Parathyroid adenoma (tissue), 2 donors: Measurements from ENCODE around the gene CDRT15L2.
"Not testable (repeated sequence)": the region's sequence is repeated elsewhere in the genome, so short reads cannot be mapped to it uniquely, and the experiment has no call there.

ENCODE experiments used
- H2AFZ ChIP-seq: fragments of 300-600 bp; sonication (generic); one replicate; pipeline ENCODE4 v1.7.0; 2017; ENCODE audit warnings: antibody characterized with exemption, mild to moderate bottlenecking
- H3K27ac ChIP-seq: fragments of 300-600 bp; sonication (generic); one replicate; pipeline ENCODE4 v1.7.0; 2017
- H3K27me3 ChIP-seq: fragments of 300-600 bp; sonication (generic); one replicate; pipeline ENCODE4 v1.7.0; 2017; ENCODE audit warnings: low read length; ENCODE audit not compliant: control insufficient read depth, insufficient read depth
- H3K36me3 ChIP-seq: fragments of 300-600 bp; sonication (generic); one replicate; pipeline ENCODE4 v1.7.0; 2017; ENCODE audit warnings: low read length; ENCODE audit not compliant: control insufficient read depth, insufficient read depth
- H3K4me1 ChIP-seq: fragments of 300-600 bp; sonication (generic); one replicate; pipeline ENCODE4 v1.7.0; 2017; ENCODE audit warnings: control low read depth
- H3K4me2 ChIP-seq: fragments of 300-600 bp; sonication (generic); one replicate; pipeline ENCODE4 v1.7.0; 2017; ENCODE audit warnings: low read length
- H3K4me3 ChIP-seq: fragments of 300-600 bp; sonication (generic); one replicate; pipeline ENCODE4 v1.7.0; 2017; ENCODE audit warnings: low read depth, low read length
- H3K79me2 ChIP-seq: fragments of 300-600 bp; sonication (generic); one replicate; pipeline ENCODE4 v1.7.0; 2017; ENCODE audit warnings: control low read depth
- H3K9ac ChIP-seq: fragments of 300-600 bp; sonication (generic); one replicate; pipeline ENCODE4 v1.7.0; 2017; ENCODE audit warnings: mild to moderate bottlenecking
- H3K9me3 ChIP-seq: fragments of 300-600 bp; sonication (generic); one replicate; pipeline ENCODE4 v1.7.0; 2017; ENCODE audit warnings: low read length; ENCODE audit not compliant: control insufficient read depth
- TF ChIP-seq, protein P1 (sequence below): fragments of 300-600 bp; sonication (generic); IDR thresholded peaks from one replicate; pipeline ENCODE4 v1.7.0; 2017; ENCODE audit warnings: antibody characterized with exemption, mild to moderate bottlenecking
- donor health status: primary hyperparathyroidism.

The CDRT15L2 gene

DNA sequence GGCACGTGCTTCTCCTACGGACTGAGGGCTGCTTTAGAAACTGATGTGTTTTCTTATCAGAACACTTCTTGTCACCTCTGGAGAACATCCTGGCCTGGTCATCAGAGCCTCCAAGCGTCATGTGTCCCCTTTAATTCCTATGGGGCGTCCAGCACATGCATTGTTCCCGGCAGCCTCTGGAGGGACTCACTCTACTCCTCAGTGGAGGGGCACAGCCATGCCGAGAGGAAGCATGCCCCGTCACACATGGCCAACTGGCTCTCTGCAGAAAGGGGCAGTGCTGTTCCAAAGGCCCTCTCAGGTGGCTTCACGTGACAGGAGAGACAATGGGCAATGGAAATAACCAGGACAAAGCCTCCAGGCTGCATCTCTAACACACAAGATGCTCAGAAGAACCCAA is 31.8 kb downstream of the CDRT15L2 start:
- Histone ChIP-seq H3K9me3 (no peaks in the 10 kb centered on the region), H3K36me3 (no peaks in the 10 kb centered on the region), H3K27ac (no peak overlapping the region), H3K4me1 (no peaks in the 10 kb centered on the region), H3K79me2 (no peaks in the 10 kb centered on the region), H3K4me3 (no peak overlapping the region), H3K4me2 (no peak overlapping the region), H3K27me3 (no peaks in the 10 kb centered on the region), H3K9ac (no peak overlapping the region), H2AFZ (no peak overlapping the region)
- TF ChIP-seq, protein P1, sequence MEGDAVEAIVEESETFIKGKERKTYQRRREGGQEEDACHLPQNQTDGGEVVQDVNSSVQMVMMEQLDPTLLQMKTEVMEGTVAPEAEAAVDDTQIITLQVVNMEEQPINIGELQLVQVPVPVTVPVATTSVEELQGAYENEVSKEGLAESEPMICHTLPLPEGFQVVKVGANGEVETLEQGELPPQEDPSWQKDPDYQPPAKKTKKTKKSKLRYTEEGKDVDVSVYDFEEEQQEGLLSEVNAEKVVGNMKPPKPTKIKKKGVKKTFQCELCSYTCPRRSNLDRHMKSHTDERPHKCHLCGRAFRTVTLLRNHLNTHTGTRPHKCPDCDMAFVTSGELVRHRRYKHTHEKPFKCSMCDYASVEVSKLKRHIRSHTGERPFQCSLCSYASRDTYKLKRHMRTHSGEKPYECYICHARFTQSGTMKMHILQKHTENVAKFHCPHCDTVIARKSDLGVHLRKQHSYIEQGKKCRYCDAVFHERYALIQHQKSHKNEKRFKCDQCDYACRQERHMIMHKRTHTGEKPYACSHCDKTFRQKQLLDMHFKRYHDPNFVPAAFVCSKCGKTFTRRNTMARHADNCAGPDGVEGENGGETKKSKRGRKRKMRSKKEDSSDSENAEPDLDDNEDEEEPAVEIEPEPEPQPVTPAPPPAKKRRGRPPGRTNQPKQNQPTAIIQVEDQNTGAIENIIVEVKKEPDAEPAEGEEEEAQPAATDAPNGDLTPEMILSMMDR: no peak

DNA sequence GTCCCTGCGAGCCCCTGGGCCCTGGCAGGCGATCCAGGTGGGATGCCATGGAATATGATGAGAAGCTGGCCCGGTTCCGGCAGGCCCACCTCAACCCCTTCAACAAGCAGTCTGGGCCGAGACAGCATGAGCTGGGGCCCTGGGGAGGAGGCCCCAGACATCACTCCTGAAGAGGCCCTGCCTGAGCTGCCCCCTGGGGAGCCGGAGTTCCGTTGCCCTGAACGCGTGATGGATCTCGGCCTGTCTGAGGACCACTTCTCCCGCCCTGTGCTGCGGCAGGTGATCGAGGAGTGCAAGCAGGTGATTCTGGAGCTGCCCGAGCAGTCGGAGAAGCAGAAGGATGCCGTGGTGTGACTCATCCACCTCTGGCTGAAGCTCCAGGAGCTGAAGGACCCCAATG is 33.1 kb downstream of the CDRT15L2 start:
- H3K27me3 ChIP-seq: no peaks in the 10 kb centered on the region
- no peaks in the 10 kb centered on the region for H3K79me2 ChIP-seq
- H3K27ac ChIP-seq: no peak overlapping the region
- H3K36me3 ChIP-seq: no peaks in the 10 kb centered on the region
- no peak overlapping the region for H3K9ac ChIP-seq
- no peaks in the 10 kb centered on the region for H3K4me1 ChIP-seq
- H3K4me2 ChIP-seq: no peak overlapping the region
- no peak overlapping the region for H3K4me3 ChIP-seq
- no peaks in the 10 kb centered on the region for H3K9me3 ChIP-seq
- no peak overlapping the region for H2AFZ ChIP-seq
- TF ChIP-seq, protein P1: no peak

DNA sequence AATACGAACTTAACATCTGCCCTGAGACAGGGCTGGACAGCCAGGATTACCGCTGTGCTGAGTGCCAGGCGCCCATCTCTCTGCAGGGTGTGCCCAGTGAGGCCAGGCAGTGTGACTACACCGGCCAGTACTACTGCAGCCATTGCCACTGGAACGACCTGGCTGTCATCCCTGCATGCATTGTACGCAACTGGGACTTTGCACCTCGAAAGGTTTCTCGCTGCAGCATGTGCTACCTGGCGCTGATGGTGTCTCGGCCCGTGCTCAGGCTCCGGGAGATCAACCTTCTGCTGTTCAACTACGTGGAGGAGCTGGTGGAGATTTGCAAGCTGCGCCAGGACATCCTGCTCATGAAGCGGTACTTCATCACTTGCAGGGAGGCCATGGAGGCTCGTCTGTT is 33.7 kb downstream of the CDRT15L2 start:
- no peaks in the 10 kb centered on the region for H3K36me3 ChIP-seq
- H3K9ac ChIP-seq: no peak overlapping the region
- H3K4me2 ChIP-seq: no peak overlapping the region
- no peak overlapping the region for H2AFZ ChIP-seq
- TF ChIP-seq, protein P1: no peak
- no peaks in the 10 kb centered on the region for H3K27me3 ChIP-seq
- no peak overlapping the region for H3K27ac ChIP-seq
- H3K4me1 ChIP-seq: no peaks in the 10 kb centered on the region
- H3K9me3 ChIP-seq: no peaks in the 10 kb centered on the region
- no peak overlapping the region for H3K4me3 ChIP-seq
- no peaks in the 10 kb centered on the region for H3K79me2 ChIP-seq

DNA sequence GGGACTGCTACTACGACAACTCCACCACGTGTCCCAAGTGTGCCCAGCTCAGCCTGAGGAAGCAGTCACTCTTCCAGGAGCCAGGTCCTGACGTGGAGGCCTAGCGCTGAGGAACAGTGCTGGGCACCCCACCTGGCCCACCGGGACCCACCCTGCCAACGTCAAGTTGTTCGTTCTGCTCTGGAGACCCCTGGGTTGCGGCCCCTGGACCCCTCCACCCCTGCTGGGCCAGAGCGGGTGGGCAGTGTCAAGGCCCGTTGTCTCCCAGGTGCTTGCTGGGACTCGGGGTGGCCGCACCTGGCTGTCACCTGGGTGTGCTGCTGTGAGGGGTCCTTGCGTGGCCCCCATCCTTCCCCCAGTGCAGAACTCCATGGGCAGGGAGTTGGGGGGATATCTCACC is 34.4 kb downstream of the CDRT15L2 start:
- no peaks in the 10 kb centered on the region for H3K9me3 ChIP-seq
- TF ChIP-seq, protein P1: no peak
- H3K4me2 ChIP-seq: no peak overlapping the region
- no peak overlapping the region for H3K4me3 ChIP-seq
- H3K36me3 ChIP-seq: no peaks in the 10 kb centered on the region
- no peak overlapping the region for H2AFZ ChIP-seq
- no peak overlapping the region for H3K9ac ChIP-seq
- no peaks in the 10 kb centered on the region for H3K4me1 ChIP-seq
- H3K27ac ChIP-seq: no peak overlapping the region
- no peaks in the 10 kb centered on the region for H3K27me3 ChIP-seq
- no peaks in the 10 kb centered on the region for H3K79me2 ChIP-seq

- not testable (repeated sequence) for H3K27ac ChIP-seq, H3K9ac ChIP-seq, H3K4me2 ChIP-seq, H3K27me3 ChIP-seq, H3K79me2 ChIP-seq, H3K36me3 ChIP-seq, H2AFZ ChIP-seq, H3K9me3 ChIP-seq, H3K4me3 ChIP-seq, H3K4me1 ChIP-seq
These were observed 35.9 kb downstream of the CDRT15L2 start for GRCh38 chr17:20615461-20615860.
